OCI-LY1 (cell line): ENCODE results near the gene GYPA.

Source experiments
- CTCF ChIP-seq: fragments of 200-600 bp; sonication (generic), shearing (Covaris generic); IDR thresholded peaks from 2 replicates; pipeline ENCODE4 v1.5.1; 2017; ENCODE audit warnings: mild to moderate bottlenecking, antibody characterized with exemption, low read length, moderate library complexity, mixed read lengths
- EZH2 ChIP-seq: fragments of 200-600 bp; sonication (generic), shearing (Covaris generic); IDR thresholded peaks from 2 replicates; pipeline ENCODE4 v1.8.0; 2017; ENCODE audit warnings: borderline replicate concordance, mixed run types, mild to moderate bottlenecking, antibody characterized with exemption, low read length, moderate library complexity, mixed read lengths

- TF ChIP-seq CTCF (no peak), EZH2 (no peak)
Measured at GRCh38 chr4:144090744-144091143, 49.8 kb downstream of the GYPA start.
